HG03280 (cell line): ENCODE data around the gene DLST.

Experiments
- ATAC-seq: cut with Tn5 transposase; IDR thresholded peaks from one replicate; pipeline ENCODE4 v1.9.1; 2021; ENCODE audit warnings: mild to moderate bottlenecking, moderate library complexity; ENCODE audit not compliant: unreplicated experiment

The DLST gene

GRCh38 chr14:74881431-74882102 lies at the start of gene DLST:
DLST (plus strand) TSS chr14:74881916; CDS start chr14:74881954, 38 bp downstream.
- ATAC-seq: peak; percentile 95

DNA sequence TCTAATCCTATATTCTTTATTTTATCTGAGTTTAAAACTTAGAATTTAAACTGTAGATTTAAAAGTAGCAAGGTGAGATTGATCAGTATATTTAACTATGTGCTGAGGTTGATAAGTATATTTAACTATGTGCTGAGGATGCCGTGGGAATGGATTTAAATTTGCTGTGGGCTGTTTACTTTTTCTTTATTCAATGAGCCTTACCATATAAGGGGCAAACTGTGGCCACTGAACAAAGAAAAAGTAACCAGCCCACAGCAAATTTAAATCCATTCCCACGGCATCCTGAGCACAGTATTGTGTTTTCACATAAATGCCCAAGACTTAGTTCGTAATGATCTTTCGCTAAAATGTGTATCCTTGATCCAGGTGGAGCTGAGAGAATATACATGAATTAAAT lies 48.9 kb upstream of the DLST start:
- no peak for ATAC-seq

DNA sequence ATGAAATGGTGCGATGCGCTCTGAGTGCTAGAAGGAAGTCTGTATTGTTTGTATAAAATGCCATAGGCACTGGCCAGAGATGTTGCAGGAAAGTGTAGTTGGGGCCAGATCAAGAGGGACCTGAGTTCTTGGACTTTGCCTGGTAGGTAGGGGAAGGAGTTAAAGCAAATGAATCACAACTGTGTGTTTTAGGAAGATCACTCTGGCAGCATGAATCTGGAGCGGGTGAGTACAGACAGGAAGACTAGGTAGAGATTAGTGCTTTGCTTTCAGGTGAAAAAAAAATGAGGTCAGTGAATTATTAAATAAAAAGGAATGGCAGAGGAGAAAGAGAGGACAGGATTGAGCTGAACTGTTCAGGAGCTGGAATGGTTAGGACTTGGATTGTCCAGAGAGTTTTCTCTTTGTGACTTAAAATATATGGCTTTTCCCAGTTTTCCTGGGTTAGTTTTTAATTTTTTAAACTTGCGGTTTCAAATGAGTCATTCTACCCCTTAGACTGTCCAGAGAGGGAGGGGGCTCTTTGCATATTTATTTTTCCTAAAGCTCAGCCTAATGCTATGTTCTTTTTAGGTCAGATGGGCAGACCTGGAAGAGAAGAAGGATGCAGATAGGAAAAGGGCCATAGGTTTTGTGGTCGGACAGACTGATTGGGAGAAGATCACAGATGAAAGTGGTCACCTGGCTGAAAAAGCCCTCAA lies 46.9 kb upstream of the DLST start:
- ATAC-seq: no peak

DNA sequence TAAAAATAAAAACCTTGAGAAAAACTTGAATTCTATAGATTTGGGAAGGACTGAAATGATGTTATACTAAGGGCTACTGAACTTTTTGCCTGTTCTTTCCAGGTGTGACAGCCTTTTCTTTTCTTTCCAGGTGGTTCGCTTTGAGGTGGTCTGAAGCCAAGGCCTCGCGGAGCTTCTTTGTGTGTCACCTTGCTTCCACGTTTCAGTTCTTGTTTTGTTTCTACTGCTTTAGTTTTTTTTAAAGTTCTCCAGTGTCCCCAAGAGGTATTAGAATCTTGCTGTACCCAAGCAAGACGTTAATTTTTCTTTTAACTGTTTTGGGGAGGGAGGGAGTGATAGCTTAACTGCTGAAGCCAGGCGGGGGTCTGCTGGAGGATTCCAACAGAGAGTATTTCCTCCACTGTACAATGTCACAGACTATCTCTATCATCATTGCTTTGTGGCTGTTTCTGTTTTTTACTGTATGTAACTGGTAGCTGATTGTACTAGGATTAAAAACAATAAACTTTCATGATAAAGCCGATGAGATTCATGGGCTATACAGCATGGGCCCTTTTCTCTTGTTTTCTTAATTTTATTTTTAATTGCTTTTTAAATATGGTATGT lies 46.0 kb upstream of the DLST start:
- ATAC-seq: peak; percentile 52

DNA sequence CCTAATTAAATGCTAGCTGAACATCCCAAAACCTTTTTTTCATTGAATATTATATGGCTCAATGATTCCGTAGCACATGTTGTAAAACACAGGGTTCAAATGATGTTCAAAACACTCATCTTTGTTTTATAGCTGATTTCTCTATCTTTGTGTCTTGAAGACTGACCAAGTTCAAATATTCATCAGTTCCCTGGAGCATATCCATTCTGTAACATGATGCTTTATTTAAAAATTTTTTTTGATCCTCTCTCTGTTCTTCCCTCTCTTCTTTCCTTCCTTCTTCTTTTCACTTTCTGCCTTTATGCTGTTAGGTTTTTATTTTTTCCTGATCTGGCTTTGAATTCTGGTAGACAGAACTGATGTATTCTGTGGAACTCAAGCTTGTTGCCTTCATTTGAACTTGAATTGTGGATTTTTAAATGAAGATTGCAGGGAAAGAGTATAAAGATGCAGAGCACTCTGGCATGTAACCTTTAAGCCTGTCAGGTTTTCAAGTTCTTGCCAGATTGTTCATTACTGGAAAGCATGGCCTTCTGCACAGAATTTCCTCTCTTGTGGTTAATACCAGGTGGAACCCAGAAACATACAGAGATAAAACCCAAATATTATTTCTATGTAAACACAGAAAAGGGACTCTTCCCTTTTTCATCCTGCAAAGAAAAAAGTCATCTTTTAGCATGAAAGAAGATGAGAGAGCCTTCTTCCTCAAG lies 45.3 kb upstream of the DLST start:
- ATAC-seq: no peak

DNA sequence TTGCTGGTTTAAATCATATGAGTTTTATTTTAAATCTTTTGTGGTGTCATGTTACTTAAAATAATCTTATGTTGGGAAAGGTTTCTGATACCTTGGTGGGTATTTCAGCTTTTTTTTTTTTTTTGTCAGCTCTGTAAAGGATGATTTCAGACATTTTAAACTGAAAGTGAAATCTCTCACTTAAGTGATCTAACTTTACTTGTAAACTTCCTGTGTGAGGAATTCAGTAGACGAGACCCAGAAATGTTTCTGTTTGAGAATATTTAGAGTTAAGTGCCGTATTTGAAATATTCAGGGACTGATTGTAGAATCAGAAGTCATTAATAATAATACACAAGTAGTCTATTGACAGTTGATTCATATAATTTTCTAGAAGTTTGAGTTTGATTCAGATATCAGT lies 43.5 kb upstream of the DLST start:
- no peak for ATAC-seq

DNA sequence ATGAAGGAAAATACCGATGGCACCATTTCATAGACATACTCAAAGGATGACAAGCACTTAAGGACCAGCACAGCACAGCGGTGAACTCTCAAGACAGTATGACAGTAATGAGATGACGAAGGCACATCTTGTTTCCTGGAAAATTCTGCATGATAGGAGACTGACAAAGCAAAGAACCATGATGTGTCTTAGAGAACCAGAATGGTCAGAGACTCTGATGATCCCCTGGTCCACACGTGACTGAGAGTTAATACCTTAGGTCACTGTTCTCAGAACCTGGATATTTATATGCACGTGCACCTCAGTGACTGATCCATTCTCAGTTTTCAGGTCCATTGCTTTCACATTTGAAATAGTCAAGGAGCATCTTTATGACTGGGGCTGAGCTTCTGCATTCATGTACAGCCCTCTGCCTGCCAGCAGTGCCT lies 41.1 kb upstream of the DLST start:
- ATAC-seq: peak; percentile 56

DNA sequence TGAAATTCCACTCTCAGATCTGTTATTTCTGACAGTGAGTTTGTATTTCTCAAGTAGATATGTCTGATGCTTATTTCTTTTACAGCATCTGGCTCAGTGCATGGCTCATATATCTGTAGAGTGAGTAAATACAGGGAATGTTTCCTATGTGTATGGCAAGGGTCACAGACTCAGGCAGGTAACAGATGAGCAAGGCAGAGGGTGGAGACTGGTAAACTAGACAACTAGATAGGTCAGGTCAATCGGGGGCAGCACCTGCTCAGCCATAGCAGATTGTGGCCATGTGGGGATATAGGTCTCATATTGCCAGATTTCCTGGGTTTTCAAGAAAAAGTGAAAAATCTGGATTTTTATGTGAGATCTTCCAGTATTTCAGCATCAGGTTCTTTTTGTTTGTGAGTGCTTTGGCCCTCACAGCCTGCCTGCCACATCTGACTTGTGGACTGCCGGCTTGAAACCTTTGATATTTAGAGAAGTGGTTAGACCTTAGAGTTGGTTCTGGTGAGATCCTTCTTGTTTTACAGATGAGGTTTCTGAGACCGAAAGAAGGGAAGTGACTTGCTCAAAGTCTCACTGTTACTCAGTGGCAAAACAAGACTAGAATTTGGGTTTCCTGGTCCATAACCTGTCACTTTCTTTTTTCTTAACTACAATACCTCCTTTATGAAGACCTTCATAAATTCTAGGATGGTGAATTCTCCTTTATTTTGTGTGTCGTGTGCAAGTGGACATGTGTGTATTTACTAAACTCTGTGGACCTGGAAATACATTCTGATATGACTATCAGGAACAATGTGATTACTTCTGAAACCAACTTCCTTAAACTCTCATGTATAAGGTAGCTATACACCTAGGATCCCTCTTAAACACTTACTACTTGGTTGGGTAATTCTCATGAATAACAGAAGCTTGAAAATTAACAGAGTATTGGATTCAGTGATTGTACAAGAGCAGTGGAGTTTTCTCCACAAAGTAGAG lies 40.2 kb upstream of the DLST start:
- ATAC-seq: peak; percentile 66

DNA sequence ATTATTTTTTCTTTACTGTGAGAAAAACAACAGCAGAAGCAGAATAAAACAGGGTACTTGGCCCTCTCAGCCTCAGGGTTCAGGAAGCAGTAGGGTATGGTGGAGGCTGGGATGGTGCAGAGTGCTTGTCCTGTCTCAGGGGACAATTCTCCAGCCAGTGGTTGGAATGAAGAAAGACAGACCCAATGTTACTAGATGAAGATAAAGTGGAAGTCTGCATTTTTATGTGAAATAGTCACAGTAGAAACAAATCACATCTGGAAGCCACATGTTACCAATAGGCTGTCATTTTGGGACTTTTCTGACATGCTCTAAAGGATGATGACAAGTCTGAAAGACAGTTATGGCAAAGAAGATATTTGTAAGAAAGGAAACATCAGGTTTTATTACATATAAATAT lies 38.1 kb upstream of the DLST start:
- ATAC-seq: no peak

DNA sequence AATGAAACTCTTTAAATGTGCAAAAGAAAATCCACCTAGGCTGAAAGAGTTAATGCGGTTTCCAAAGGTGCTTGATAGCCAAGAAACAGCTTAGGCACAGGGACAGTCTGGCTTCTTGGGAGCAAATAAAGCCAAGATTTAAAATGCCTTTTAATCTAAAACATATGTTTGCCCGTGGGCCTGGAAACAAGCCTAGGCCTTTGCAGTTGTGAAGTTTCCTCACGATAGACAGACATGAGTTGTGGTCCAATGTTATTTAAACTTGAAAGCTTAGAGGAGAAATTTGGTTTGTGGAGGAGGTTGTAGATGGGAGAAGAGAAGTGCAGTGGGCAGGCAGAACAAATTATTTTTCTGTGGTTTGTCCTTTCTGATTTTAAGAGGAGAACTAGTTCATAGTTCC lies 35.5 kb upstream of the DLST start:
- ATAC-seq: no peak

GRCh38 chr14:74846968-74847665 lies 34.6 kb upstream of the DLST start:
- ATAC-seq: no peak

GRCh38 chr14:74848768-74849167 lies 32.9 kb upstream of the DLST start:
- no peak for ATAC-seq

- no peak for ATAC-seq
These were observed 28.7 kb upstream of the DLST start for GRCh38 chr14:74852922-74853530.

GRCh38 chr14:74853581-74853980 lies 28.1 kb upstream of the DLST start:
- ATAC-seq: no peak

- no peak for ATAC-seq
These were observed 26.7 kb upstream of the DLST start for GRCh38 chr14:74855021-74855420.

- no peak for ATAC-seq
These were observed 25.8 kb upstream of the DLST start for GRCh38 chr14:74855945-74856344.

DNA sequence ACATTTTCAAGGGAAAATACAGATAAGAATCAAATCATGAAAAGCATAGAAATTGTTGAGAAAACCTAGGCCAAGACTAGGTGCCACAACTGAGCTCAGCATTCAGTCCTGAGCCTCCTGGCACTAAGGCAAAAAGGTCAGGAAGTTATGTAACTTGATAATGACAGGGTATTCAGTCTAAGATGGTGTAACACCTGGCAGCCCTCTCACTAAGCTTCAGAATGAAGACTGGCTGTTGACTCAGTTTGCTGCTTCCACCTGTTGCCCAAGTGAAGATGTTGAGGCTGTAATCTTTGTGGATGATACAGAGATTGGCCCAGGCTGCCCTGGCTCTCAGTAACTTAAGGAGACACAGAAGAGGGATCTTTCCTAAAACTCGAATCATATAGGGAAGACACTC lies 25.4 kb upstream of the DLST start:
- ATAC-seq: no peak

DNA sequence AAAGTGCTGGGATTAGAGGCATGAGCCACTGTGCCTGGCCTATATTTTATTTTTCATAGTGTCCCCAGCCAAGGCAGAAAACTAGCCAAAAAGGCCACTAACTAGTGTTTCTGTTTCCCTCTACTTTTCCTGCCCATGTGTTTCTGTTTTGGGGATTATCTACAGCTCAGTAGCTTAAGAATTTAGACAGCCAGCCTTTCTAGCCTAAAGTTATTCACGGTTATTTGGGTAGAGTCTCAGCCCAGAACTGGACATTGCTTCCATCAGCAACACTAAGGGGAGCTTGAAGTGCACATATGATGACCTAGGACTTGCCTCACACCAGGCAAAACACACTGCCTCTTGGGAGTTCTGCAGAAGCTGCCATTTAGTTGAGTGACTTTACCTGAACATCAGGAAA lies 23.7 kb upstream of the DLST start:
- no peak for ATAC-seq

GRCh38 chr14:74859757-74860552 lies 21.8 kb upstream of the DLST start:
- ATAC-seq: no peak
